GM12878 (cell line): ENCODE measurements around the gene NOS3. TPM values are rescaled to one million over a fixed set of nuclear protein-coding genes. Genes with fewer than 3 reads are reported as not detected.
A peak's percentile ranks its signal among the peaks of the same experiment; 100 is the strongest.

ENCODE experiments used
- ATAC-seq: fragments of 200-7000 bp; cut with Tn5 transposase; 3 replicates; pipeline ENCODE4 v1.9.1; 2020; ENCODE audit warnings: mild to moderate bottlenecking, moderate library complexity
- BruUV-seq: library from RNA; stranded (reverse); fragments of 400-500 nt; replicated peaks from 2 replicates; lab custom pipeline; 2021; lab: Mats Ljungman, UMichigan
- CTCF ChIA-PET: fragments of 300-600 bp; sonication (Branson Sonifier 250); formaldehyde crosslinking; extraction: SDS; loops from one replicate; lab custom pipeline; 2021; ENCODE audit warnings: inconsistent platforms; lab: Yijun Ruan, JAX
- POLR2A ChIA-PET: fragments of 350-600 bp; formaldehyde crosslinking; extraction: SDS; loops from one replicate; lab custom pipeline; 2021; ENCODE audit warnings: inconsistent platforms; lab: Charles Lee
- RAD21 ChIA-PET: fragments of 300-600 bp; sonication (Branson Sonifier 250); formaldehyde crosslinking; loops from one replicate; lab custom pipeline; 2023; ENCODE audit warnings: antibody characterized with exemption; ENCODE audit not compliant: unreplicated experiment; lab: Charles Lee
- SMC1A ChIA-PET: fragments of 300-600 bp; sonication (Branson Sonifier 250); formaldehyde crosslinking; loops from one replicate; lab custom pipeline; 2023; ENCODE audit not compliant: unreplicated experiment, uncharacterized antibody; lab: Charles Lee
- DNase-seq: peaks from one replicate; pipeline ENCODE4 v3.0.0-alpha.2; 2011; ENCODE audit warnings: low read depth, low spot score
- FAIRE-seq: peaks from 3 replicates; lab custom pipeline; 2011; peaks lifted over from hg19 to GRCh38; lab: Jason Lieb, UNC
- H2AFZ ChIP-seq: 2 replicates; pipeline ENCODE4 v1.6.0; 2011; ENCODE audit warnings: low read depth, low read length, control low read depth; ENCODE audit not compliant: control insufficient read depth
- H3K27ac ChIP-seq: 2 replicates; pipeline ENCODE4 v1.5.1; 2011; ENCODE audit warnings: control low read depth; ENCODE audit not compliant: control insufficient read depth, insufficient read depth
- H3K27me3 ChIP-seq, 2 experiments: replicated peaks in 1 of 2; 2 replicates each; pipeline versions ENCODE4 v1.6.0 to v1.6.1; 2011; ENCODE audit warnings: low read length in 1 of 2; ENCODE audit not compliant: control insufficient read depth in 2 of 2, insufficient read depth in 2 of 2
- H3K36me3 ChIP-seq, 2 experiments: 2 replicates each; pipeline ENCODE4 v1.5.1; 2011; ENCODE audit warnings: low read length in 1 of 2; ENCODE audit not compliant: control insufficient read depth in 2 of 2, insufficient read depth in 2 of 2
- H3K4me1 ChIP-seq: 2 replicates; pipeline ENCODE4 v1.6.1; 2011; ENCODE audit warnings: mild to moderate bottlenecking, low read length, moderate library complexity, mixed read lengths; ENCODE audit not compliant: control insufficient read depth, insufficient read depth
- H3K4me2 ChIP-seq: 2 replicates; pipeline ENCODE4 v1.6.0; 2011; ENCODE audit warnings: control low read depth; ENCODE audit not compliant: control insufficient read depth, insufficient read depth
- H3K4me3 ChIP-seq: fragments of 200-600 bp; sonication (generic); 2 replicates; pipeline ENCODE4 v1.5.1; 2016
- H3K79me2 ChIP-seq: 2 replicates; pipeline ENCODE4 v1.6.0; 2011; ENCODE audit warnings: low read length; ENCODE audit not compliant: control insufficient read depth, insufficient read depth
- H3K9ac ChIP-seq: 2 replicates; pipeline ENCODE4 v1.8.0; 2011; ENCODE audit warnings: low read length, control low read depth, mixed read lengths; ENCODE audit not compliant: control insufficient read depth, insufficient read depth
- H3K9me3 ChIP-seq: replicated peaks from 3 replicates; pipeline ENCODE4 v1.5.1; 2011; ENCODE audit warnings: mild to moderate bottlenecking, low read length; ENCODE audit not compliant: control insufficient read depth, insufficient read depth
- H4K20me1 ChIP-seq: 2 replicates; pipeline ENCODE4 v1.6.0; 2011; ENCODE audit not compliant: control insufficient read depth, insufficient read depth
- BACH1 ChIP-seq: fragments of 450-650 bp; IDR thresholded peaks from 2 replicates; pipeline ENCODE4 v1.6.1; 2017; ENCODE audit warnings: mild to moderate bottlenecking, borderline replicate concordance
- BHLHE40 ChIP-seq, 2 experiments: fragments of 450-650 bp in 1 of 2; IDR thresholded peaks; 2 replicates each; pipeline ENCODE4 v1.6.1; 2011 to 2017; ENCODE audit warnings: low read depth in 2 of 2, borderline replicate concordance in 1 of 2, improper control_type of control experiment in 1 of 2, low read length in 1 of 2, mild to moderate bottlenecking in 1 of 2
- CTCF ChIP-seq, 3 experiments: IDR thresholded peaks in 2 of 3; conservative IDR thresholded peaks in 1 of 3; 2 replicates each; pipeline ENCODE4 v1.5.1; 2011; ENCODE audit warnings: low read depth in 3 of 3, low read length in 3 of 3, mild to moderate bottlenecking in 3 of 3, control low read depth in 2 of 3, moderate library complexity in 2 of 3, inconsistent platforms in 1 of 3, mixed read lengths in 1 of 3; ENCODE audit not compliant: control insufficient read depth in 2 of 3, insufficient read depth in 1 of 3; ENCODE audit errors: extremely low read depth in 1 of 3
- DPF2 ChIP-seq: fragments of 450-650 bp; IDR thresholded peaks from 2 replicates; pipeline ENCODE4 v1.6.1; 2017; ENCODE audit warnings: mild to moderate bottlenecking
- EGR1 ChIP-seq, 2 experiments: IDR thresholded peaks; 1 replicate in 1 of 2; 2 replicates in 1 of 2; pipeline ENCODE4 v1.6.1; 2011 to 2012; ENCODE audit warnings: low read depth in 2 of 2, low read length in 2 of 2, borderline replicate concordance in 1 of 2, mild to moderate bottlenecking in 1 of 2, moderate library complexity in 1 of 2
- GATAD2B ChIP-seq: fragments of 450-650 bp; conservative IDR thresholded peaks from 2 replicates; pipeline ENCODE4 v1.6.1; 2017; ENCODE audit warnings: low read depth, mild to moderate bottlenecking, moderate library complexity
- IKZF1 ChIP-seq: fragments of 450-650 bp; conservative IDR thresholded peaks from 2 replicates; pipeline ENCODE4 v1.6.1; 2017; ENCODE audit warnings: antibody characterized with exemption, mild to moderate bottlenecking
- JUND ChIP-seq: IDR thresholded peaks from 2 replicates; pipeline ENCODE4 v1.6.1; 2012; ENCODE audit warnings: low read depth, mild to moderate bottlenecking, low read length, improper control_type of control experiment, moderate library complexity
- MYB ChIP-seq: fragments of 150-350 bp; IDR thresholded peaks from 2 replicates; pipeline ENCODE4 v1.6.1; 2014; ENCODE audit warnings: mild to moderate bottlenecking, low read depth, low read length, borderline replicate concordance
- NR2F1 ChIP-seq: fragments of 450-650 bp; conservative IDR thresholded peaks from 2 replicates; pipeline ENCODE4 v1.6.1; 2017; ENCODE audit warnings: mild to moderate bottlenecking
- NRF1 ChIP-seq: conservative IDR thresholded peaks from 2 replicates; pipeline ENCODE4 v1.6.1; 2011; ENCODE audit warnings: mild to moderate bottlenecking, low read depth, low read length, improper control_type of control experiment
- POLR2A ChIP-seq: IDR thresholded peaks from 2 replicates; pipeline ENCODE4 v1.6.1; 2011; ENCODE audit warnings: low read depth, mild to moderate bottlenecking, low read length
- POLR2AphosphoS2 ChIP-seq: IDR thresholded peaks from 2 replicates; pipeline ENCODE4 v1.6.1; 2011; ENCODE audit warnings: low read depth, mild to moderate bottlenecking, low read length, improper control_type of control experiment, moderate library complexity
- RAD21 ChIP-seq: IDR thresholded peaks from 2 replicates; pipeline ENCODE4 v1.6.1; 2011; ENCODE audit warnings: mild to moderate bottlenecking, low read depth, low read length, moderate library complexity; ENCODE audit not compliant: insufficient read depth
- RB1 ChIP-seq: fragments of 450-650 bp; formaldehyde crosslinking; IDR thresholded peaks from 2 replicates; pipeline ENCODE4 v1.6.1; 2017; ENCODE audit warnings: mild to moderate bottlenecking, borderline replicate concordance
- TCF3 ChIP-seq: IDR thresholded peaks from 2 replicates; pipeline ENCODE4 v1.6.1; 2012; ENCODE audit warnings: low read depth, mild to moderate bottlenecking, low read length, borderline replicate concordance; ENCODE audit not compliant: insufficient read depth
- ZNF207 ChIP-seq: fragments of 450-650 bp; IDR thresholded peaks from 2 replicates; pipeline ENCODE4 v1.6.1; 2014; ENCODE audit warnings: antibody characterized with exemption, mild to moderate bottlenecking, borderline replicate concordance
- WGBS: methylation state at CpG from one replicate; pipeline ENCODE4 v1.1.6; 2016; ENCODE audit warnings: low lambda C conversion rate; ENCODE audit not compliant: insufficient replicate concordance, insufficient coverage; ENCODE audit errors: missing lambda C conversion rate; 5-methylcytosine and 5-hydroxymethylcytosine counted together
- in situ Hi-C: fragments of 300-500 bp; cut with MboI; formaldehyde crosslinking; loops from 9 replicates; pipeline ENCODE4 v1.14.3; 2018; ENCODE audit warnings: mixed read lengths
- intact Hi-C: fragments of 100-400 bp; cut with micrococcal nuclease; formaldehyde crosslinking; loops from one replicate; pipeline ENCODE4 v1.14.2; 2022; ENCODE audit not compliant: unreplicated experiment
- polyA plus RNA-seq, 11 experiments: library from polyadenylated mRNA; depleted of rRNA in 4 of 11; unstranded in 6 of 11; stranded (reverse) in 5 of 11; fragments of >200 nt; fragmentation: Nextera tagmentation in 4 of 11; fragmentation: Illumina TruSeq in 1 of 11; extraction: Ambion mirVana in 4 of 11; extraction: Trizol in 1 of 11; gene quantifications; 1 replicate in 1 of 11; 2 replicates in 10 of 11; pipeline versions ENCODE4 v1.2.1 to v1.2.3, GENCODE V29; 2011 to 2016; ENCODE audit warnings: inconsistent platforms in 2 of 11, missing spikeins in 2 of 11, low read depth in 1 of 11
- total RNA-seq, 4 experiments: library from RNA; depleted of rRNA in 3 of 4; stranded (reverse); fragments of >200 nt in 3 of 4; fragmentation: Illumina TruSeq in 1 of 4; extraction: Trizol in 1 of 4; gene quantifications; 2 replicates each; pipeline versions ENCODE4 v1.2.1 to v1.2.3, GENCODE V29; 2013 to 2021

The NOS3 gene
- total and polyA plus RNA-seq, 10 of the 15 experiments (the other 5 are each of a cell fraction or from before 2014, with no cell fraction given), result 0.06 to 0.92 (median 0.30) TPM; not detected in 3

GRCh38 chr7:150974468-150975391 is 16.1 kb upstream of the NOS3 start:
- peak overlapping the region; percentile 32; the same call in 1 of the 2 replicates for H3K9ac ChIP-seq
- intact Hi-C loops (no loop called here), in situ Hi-C loops (no loop called here)
- SMC1A ChIA-PET, result no interaction called here
- no peak overlapping the region for H3K27ac ChIP-seq
- no TSS peak for BruUV-seq
- no peaks in the 10 kb centered on the region for H3K9me3 ChIP-seq
- H3K27me3 ChIP-seq, result peaks cover 5 to 7% of the 10 kb centered on the region in 2 experiments
- no peaks in the 10 kb centered on the region for H3K36me3 ChIP-seq
- TF ChIP-seq POLR2AphosphoS2 (no peak), JUND (no peak), RB1 (0 out of 2 replicates have a peak, but pooled peaks have one; percentile 39), NRF1 (peak; percentile 11; the same call in 1 of the 2 replicates), DPF2 (peak; percentile 40; the same call in 1 of the 2 replicates), BACH1 (0 out of 2 replicates have a peak, but pooled peaks have one; percentile 35), ZNF207 (no peak), EGR1 (IDR thresholded peaks at IDR 0.05; ENCODE audit: borderline replicate concordance in 1 of 2, low read depth in 2 of 2, low read length in 2 of 2) (peak in 1 of 2 experiments; percentile 77; a peak in 2 of 3 replicates), MYB (no peak), IKZF1 (peak; percentile 44), BHLHE40 (IDR thresholded peaks at IDR 0.05; ENCODE audit: borderline replicate concordance in 1 of 2, low read depth in 2 of 2, low read length in 1 of 2) (peak in 1 of 2 experiments; percentile 81; a peak in 2 of 4 replicates), NR2F1 (peak; percentile 38), POLR2A (peak; percentile 76), RAD21 (0 out of 2 replicates have a peak, but pooled peaks have one; percentile 5), TCF3 (0 out of 2 replicates have a peak, but pooled peaks have one; percentile 28), CTCF (IDR thresholded peaks at IDR 0.05 in 2 of 3, conservative IDR thresholded peaks at IDR 0.05 in 1 of 3; ENCODE audit: control insufficient read depth in 2 of 3, extremely low read depth in 1 of 3, insufficient read depth in 1 of 3, low read depth in 3 of 3, low read length in 3 of 3) (peak in 2 of 3 experiments; percentile 36 to 52; a peak in 4 of 6 replicates), GATAD2B (peak; percentile 68; the same call in 1 of the 2 replicates)
- H3K79me2 ChIP-seq, result no peaks in the 10 kb centered on the region
- H3K4me3 ChIP-seq, result peak overlapping the region; percentile 64
- CTCF ChIA-PET, result interaction anchor here (1.1 to 2.0 kb wide), 2 partner anchors 10 to 138 kb away, joined by 3 to 11 read pairs; no protein-coding TSS in a partner anchor
- no peaks in the 10 kb centered on the region for H4K20me1 ChIP-seq
- H2AFZ ChIP-seq, result peak overlapping the region; percentile 81
- H3K4me2 ChIP-seq, result peak overlapping the region; percentile 95
- no peak for FAIRE-seq
- RAD21 ChIA-PET, result interaction anchor here (0.9 kb wide), 1 partner anchor 9 kb away, joined by 3 read pairs; no protein-coding TSS in a partner anchor
- peak; percentile 80 for ATAC-seq
- under 1% methylated on average over 74 of the region's 89 CpGs for WGBS
- no peak for DNase-seq
- H3K4me1 ChIP-seq, result peaks cover 3% of the 10 kb centered on the region
- POLR2A ChIA-PET, result no interaction called here
